Lower leg skin (tissue), 3 donors: ENCODE data around the gene DEDD2.

Experiments
- POLR2A ChIP-seq, 2 donors: fragments of 450-650 bp; IDR thresholded peaks; one replicate each; pipeline ENCODE4 v1.6.1; 2016 to 2017; ENCODE audit warnings: antibody characterized with exemption in 2 of 2, mild to moderate bottlenecking in 1 of 2, moderate library complexity in 1 of 2
- TF ChIP-seq, protein P1 (sequence below), 3 donors: fragments of 450-650 bp; IDR thresholded peaks; one replicate each; pipeline ENCODE4 v1.5.1; 2016; ENCODE audit warnings: antibody characterized with exemption in 3 of 3, mild to moderate bottlenecking in 3 of 3, moderate library complexity in 2 of 3

DNA sequence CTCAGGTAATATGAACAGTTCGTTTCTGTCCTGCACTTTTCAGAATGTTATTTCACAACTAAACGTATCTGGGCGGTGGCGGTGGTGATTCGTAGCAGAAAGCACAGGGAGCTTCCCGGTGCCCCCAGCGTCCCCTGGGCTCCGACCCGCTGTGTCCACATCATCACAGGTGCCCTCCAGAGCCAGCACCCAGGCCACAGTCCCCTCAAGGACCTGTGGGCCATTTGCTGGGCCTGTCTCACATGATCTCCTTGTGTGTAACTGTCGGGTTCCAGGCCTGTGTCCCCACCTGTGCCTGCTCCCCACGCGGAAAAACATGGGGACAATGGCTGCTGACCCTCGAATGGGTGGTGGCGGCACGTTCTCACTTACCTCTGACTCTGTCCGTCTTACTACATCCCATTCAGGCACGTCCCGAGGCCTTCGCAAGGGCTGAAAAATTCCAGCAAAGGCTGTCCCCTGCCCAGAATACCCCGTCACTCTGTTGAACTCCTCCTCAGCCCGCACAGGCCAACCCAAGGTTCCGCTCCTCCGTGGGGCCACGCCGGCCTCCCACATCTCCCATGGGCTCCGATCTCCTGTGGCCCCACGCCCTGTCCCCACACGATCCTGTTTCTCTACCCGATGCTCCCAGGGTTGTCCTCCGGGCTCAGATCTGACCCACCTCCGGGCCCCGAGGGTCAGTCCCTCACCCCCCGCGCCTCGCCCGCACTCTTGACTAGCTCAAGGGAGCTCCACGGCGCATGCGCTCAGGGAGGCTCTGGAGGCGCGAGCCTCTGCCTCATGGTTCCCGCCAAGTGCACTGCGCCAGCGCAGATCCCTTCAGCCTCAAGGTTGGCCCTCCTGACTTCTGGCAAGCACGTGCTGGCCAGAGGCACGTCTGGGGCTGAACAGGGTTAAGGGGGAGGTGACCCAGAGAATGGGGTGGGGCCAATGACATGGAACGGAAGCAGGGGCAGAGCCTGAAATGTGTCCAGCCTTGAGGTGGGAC, 21.2 kb downstream of the DEDD2 start:
- TF ChIP-seq, protein P1, sequence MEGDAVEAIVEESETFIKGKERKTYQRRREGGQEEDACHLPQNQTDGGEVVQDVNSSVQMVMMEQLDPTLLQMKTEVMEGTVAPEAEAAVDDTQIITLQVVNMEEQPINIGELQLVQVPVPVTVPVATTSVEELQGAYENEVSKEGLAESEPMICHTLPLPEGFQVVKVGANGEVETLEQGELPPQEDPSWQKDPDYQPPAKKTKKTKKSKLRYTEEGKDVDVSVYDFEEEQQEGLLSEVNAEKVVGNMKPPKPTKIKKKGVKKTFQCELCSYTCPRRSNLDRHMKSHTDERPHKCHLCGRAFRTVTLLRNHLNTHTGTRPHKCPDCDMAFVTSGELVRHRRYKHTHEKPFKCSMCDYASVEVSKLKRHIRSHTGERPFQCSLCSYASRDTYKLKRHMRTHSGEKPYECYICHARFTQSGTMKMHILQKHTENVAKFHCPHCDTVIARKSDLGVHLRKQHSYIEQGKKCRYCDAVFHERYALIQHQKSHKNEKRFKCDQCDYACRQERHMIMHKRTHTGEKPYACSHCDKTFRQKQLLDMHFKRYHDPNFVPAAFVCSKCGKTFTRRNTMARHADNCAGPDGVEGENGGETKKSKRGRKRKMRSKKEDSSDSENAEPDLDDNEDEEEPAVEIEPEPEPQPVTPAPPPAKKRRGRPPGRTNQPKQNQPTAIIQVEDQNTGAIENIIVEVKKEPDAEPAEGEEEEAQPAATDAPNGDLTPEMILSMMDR (IDR thresholded peaks at IDR 0.05): no peak
- no peak for TF ChIP-seq POLR2A (IDR thresholded peaks at IDR 0.05)
